ENCODE results near the gene SLC38A3.

Gene SLC38A3

GRCh38 chr3:50232303-50232702 is 27.2 kb downstream of the SLC38A3 start:
- Histone ChIP-seq H3K9ac (ENCODE audit: insufficient read length) (no peak overlapping the region), H3K4me3 (no peak overlapping the region)
- TF ChIP-seq POLR2AphosphoS5 (IDR thresholded peaks at IDR 0.05; ENCODE audit: borderline replicate concordance, low read depth, low read length), result no peak
- no peak for TF ChIP-seq FOXP2 (optimal IDR thresholded peaks at IDR 0.05; ENCODE audit: control extremely low read depth, extremely low read length, insufficient read depth)
- no peak for TF ChIP-seq EZH2 (IDR thresholded peaks at IDR 0.05)

GRCh38 chr3:50233176-50233575 is 28.1 kb downstream of the SLC38A3 start:
- Histone ChIP-seq H3K27ac (no peak overlapping the region), H3K9ac (ENCODE audit: insufficient read length) (no peak overlapping the region), H3K36me3 (ENCODE audit: insufficient read depth, low read length) (no peaks in the 10 kb centered on the region), H3K9me3 (ENCODE audit: low read depth, low read length) (no peaks in the 10 kb centered on the region), H3K4me3 (no peak overlapping the region)
- no peak for TF ChIP-seq POLR2AphosphoS5 (IDR thresholded peaks at IDR 0.05; ENCODE audit: borderline replicate concordance, low read depth, low read length)
- no peak for TF ChIP-seq FOXP2 (optimal IDR thresholded peaks at IDR 0.05; ENCODE audit: control extremely low read depth, extremely low read length, insufficient read depth)
- no peak for TF ChIP-seq EZH2 (IDR thresholded peaks at IDR 0.05)
- no peak for DNase-seq (ENCODE audit: low read depth, low spot score)

More at GRCh38 chr3:50232303-50232702, 27.2 kb downstream of the SLC38A3 start:
- Histone ChIP-seq H3K9me3 (ENCODE audit: low read depth, low read length) (no peaks in the 10 kb centered on the region), H3K27ac (no peak overlapping the region), H3K36me3 (ENCODE audit: insufficient read depth, low read length) (no peaks in the 10 kb centered on the region)
- no peak for DNase-seq (ENCODE audit: low read depth, low spot score)

- peak within 1 kb of the TSS; percentile 82 for H3K4me3 ChIP-seq
- DNase-seq (ENCODE audit: low read depth, low spot score), result no peak
- H3K9ac ChIP-seq (ENCODE audit: insufficient read length), result peak within 1 kb of the TSS; percentile 58
- 0 out of 2 replicates have a peak within 1 kb of the TSS, but pooled peaks have one; percentile 36 for H3K27ac ChIP-seq
- H3K9me3 ChIP-seq (ENCODE audit: low read depth, low read length), result no peaks in the 10 kb centered on the region
- TF ChIP-seq POLR2AphosphoS5 (IDR thresholded peaks at IDR 0.05; ENCODE audit: borderline replicate concordance, low read depth, low read length) (peak; percentile 82), FOXP2 (optimal IDR thresholded peaks at IDR 0.05; ENCODE audit: control extremely low read depth, extremely low read length, insufficient read depth) (no peak)
- no peaks in the 10 kb centered on the region for H3K36me3 ChIP-seq (ENCODE audit: insufficient read depth, low read length)
Observed at GRCh38 chr3:50235716-50236483, 30.8 kb downstream of the SLC38A3 start, which contains the start of gene GNAI2. TSS of gene GNAI2 (plus strand) at chr3:50236204. CDS start at chr3:50236336, 132 bp downstream.

- Histone ChIP-seq H3K9me3 (ENCODE audit: low read depth, low read length) (no peaks in the 10 kb centered on the region), H3K9ac (ENCODE audit: insufficient read length) (peak overlapping the region; percentile 58), H3K36me3 (ENCODE audit: insufficient read depth, low read length) (no peaks in the 10 kb centered on the region), H3K4me3 (peak overlapping the region; percentile 82), H3K27ac (no peak overlapping the region)
- no peak for DNase-seq (ENCODE audit: low read depth, low spot score)
- TF ChIP-seq POLR2AphosphoS5 (IDR thresholded peaks at IDR 0.05; ENCODE audit: borderline replicate concordance, low read depth, low read length) (no peak), EZH2 (IDR thresholded peaks at IDR 0.05) (no peak), FOXP2 (optimal IDR thresholded peaks at IDR 0.05; ENCODE audit: control extremely low read depth, extremely low read length, insufficient read depth) (no peak)
Observed at GRCh38 chr3:50236484-50237132, 31.5 kb downstream of the SLC38A3 start.

- no peak for DNase-seq (ENCODE audit: low read depth, low spot score)
- Histone ChIP-seq H3K4me3 (peak overlapping the region; percentile 82), H3K27ac (no peak overlapping the region), H3K36me3 (ENCODE audit: insufficient read depth, low read length) (no peaks in the 10 kb centered on the region), H3K9ac (ENCODE audit: insufficient read length) (peak overlapping the region; percentile 58), H3K9me3 (ENCODE audit: low read depth, low read length) (no peaks in the 10 kb centered on the region)
- no peak for TF ChIP-seq FOXP2 (optimal IDR thresholded peaks at IDR 0.05; ENCODE audit: control extremely low read depth, extremely low read length, insufficient read depth)
- TF ChIP-seq POLR2AphosphoS5 (IDR thresholded peaks at IDR 0.05; ENCODE audit: borderline replicate concordance, low read depth, low read length), result no peak
- no peak for TF ChIP-seq EZH2 (IDR thresholded peaks at IDR 0.05)
Observed at GRCh38 chr3:50237133-50237651, 32.1 kb downstream of the SLC38A3 start.

- DNase-seq (ENCODE audit: low read depth, low spot score), result no peak
- Histone ChIP-seq H3K9ac (ENCODE audit: insufficient read length) (peak overlapping the region; percentile 69), H3K9me3 (ENCODE audit: low read depth, low read length) (no peaks in the 10 kb centered on the region), H3K27ac (no peak overlapping the region), H3K4me3 (peak overlapping the region; percentile 82), H3K36me3 (ENCODE audit: insufficient read depth, low read length) (no peaks in the 10 kb centered on the region)
- no peak for TF ChIP-seq EZH2 (IDR thresholded peaks at IDR 0.05)
- no peak for TF ChIP-seq POLR2AphosphoS5 (IDR thresholded peaks at IDR 0.05; ENCODE audit: borderline replicate concordance, low read depth, low read length)
- TF ChIP-seq FOXP2 (optimal IDR thresholded peaks at IDR 0.05; ENCODE audit: control extremely low read depth, extremely low read length, insufficient read depth), result no peak
Observed at GRCh38 chr3:50237754-50238548, 32.9 kb downstream of the SLC38A3 start.

- TF ChIP-seq EZH2 (IDR thresholded peaks at IDR 0.05) (no peak), POLR2AphosphoS5 (IDR thresholded peaks at IDR 0.05; ENCODE audit: borderline replicate concordance, low read depth, low read length) (no peak), FOXP2 (optimal IDR thresholded peaks at IDR 0.05; ENCODE audit: control extremely low read depth, extremely low read length, insufficient read depth) (no peak)
- Histone ChIP-seq H3K9ac (ENCODE audit: insufficient read length) (no peak overlapping the region), H3K36me3 (ENCODE audit: insufficient read depth, low read length) (no peaks in the 10 kb centered on the region), H3K27ac (no peak overlapping the region), H3K4me3 (peak overlapping the region; percentile 82), H3K9me3 (ENCODE audit: low read depth, low read length) (no peaks in the 10 kb centered on the region)
- no peak for DNase-seq (ENCODE audit: low read depth, low spot score)
Observed at GRCh38 chr3:50238549-50239026, 33.5 kb downstream of the SLC38A3 start.
